22Rv1 (cell line): ENCODE results near the gene UBAP1.

Experiments used
- ZFX ChIP-seq: fragments of 450-650 bp; IDR thresholded peaks from 2 replicates; pipeline ENCODE4 v1.6.1; 2017; ENCODE audit warnings: antibody characterized with exemption, borderline replicate concordance
- TF ChIP-seq, protein P1 (sequence below): fragments of 450-650 bp; IDR thresholded peaks from 2 replicates; pipeline ENCODE4 v1.5.1; 2017; ENCODE audit warnings: mild to moderate bottlenecking

- TF ChIP-seq, protein P1, sequence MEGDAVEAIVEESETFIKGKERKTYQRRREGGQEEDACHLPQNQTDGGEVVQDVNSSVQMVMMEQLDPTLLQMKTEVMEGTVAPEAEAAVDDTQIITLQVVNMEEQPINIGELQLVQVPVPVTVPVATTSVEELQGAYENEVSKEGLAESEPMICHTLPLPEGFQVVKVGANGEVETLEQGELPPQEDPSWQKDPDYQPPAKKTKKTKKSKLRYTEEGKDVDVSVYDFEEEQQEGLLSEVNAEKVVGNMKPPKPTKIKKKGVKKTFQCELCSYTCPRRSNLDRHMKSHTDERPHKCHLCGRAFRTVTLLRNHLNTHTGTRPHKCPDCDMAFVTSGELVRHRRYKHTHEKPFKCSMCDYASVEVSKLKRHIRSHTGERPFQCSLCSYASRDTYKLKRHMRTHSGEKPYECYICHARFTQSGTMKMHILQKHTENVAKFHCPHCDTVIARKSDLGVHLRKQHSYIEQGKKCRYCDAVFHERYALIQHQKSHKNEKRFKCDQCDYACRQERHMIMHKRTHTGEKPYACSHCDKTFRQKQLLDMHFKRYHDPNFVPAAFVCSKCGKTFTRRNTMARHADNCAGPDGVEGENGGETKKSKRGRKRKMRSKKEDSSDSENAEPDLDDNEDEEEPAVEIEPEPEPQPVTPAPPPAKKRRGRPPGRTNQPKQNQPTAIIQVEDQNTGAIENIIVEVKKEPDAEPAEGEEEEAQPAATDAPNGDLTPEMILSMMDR: no peak
- no peak for TF ChIP-seq ZFX
Measured at GRCh38 chr9:34220218-34220617, 41.4 kb downstream of the UBAP1 start.
